H9 (cell line): Measurements from ENCODE around the gene HS6ST2. TPM values are rescaled to one million over a fixed set of nuclear protein-coding genes. Genes with fewer than 3 reads are reported as not detected.
A peak's percentile ranks its signal among the peaks of the same experiment; 100 is the strongest.

Experiments used
- DNase-seq: peaks from one replicate; pipeline ENCODE4 v3.0.0-alpha.2; 2017
- H2AFZ ChIP-seq: one replicate; pipeline ENCODE4 v1.6.1; 2013; ENCODE audit warnings: mild to moderate bottlenecking, low read length, control low read depth, moderate library complexity
- H2AK5ac ChIP-seq: 2 replicates; pipeline ENCODE4 v1.6.1; 2013; ENCODE audit warnings: low read length, control low read depth, mixed read lengths; ENCODE audit not compliant: insufficient read length
- H2BK120ac ChIP-seq: one replicate; pipeline ENCODE4 v1.6.1; 2013; ENCODE audit warnings: low read depth, mild to moderate bottlenecking, low read length, control low read depth, inconsistent platforms; ENCODE audit not compliant: poor library complexity, severe bottlenecking
- H2BK12ac ChIP-seq: 2 replicates; pipeline ENCODE4 v1.6.1; 2013; ENCODE audit warnings: low read length, control low read depth, mixed read lengths, low read depth; ENCODE audit not compliant: insufficient read length
- H2BK15ac ChIP-seq: 2 replicates; pipeline ENCODE4 v1.6.1; 2013; ENCODE audit warnings: low read depth, low read length, control low read depth
- H2BK20ac ChIP-seq: one replicate; pipeline ENCODE4 v1.6.1; 2013; ENCODE audit warnings: low read depth, mild to moderate bottlenecking, low read length, control low read depth, inconsistent platforms; ENCODE audit not compliant: poor library complexity, severe bottlenecking
- H2BK5ac ChIP-seq: 2 replicates; pipeline ENCODE4 v1.6.1; 2013; ENCODE audit warnings: low read length, control low read depth, mixed read lengths; ENCODE audit not compliant: insufficient read length
- H3K14ac ChIP-seq: 2 replicates; pipeline ENCODE4 v1.6.1; 2013; ENCODE audit warnings: low read length, control low read depth; ENCODE audit not compliant: insufficient read depth
- H3K18ac ChIP-seq: 2 replicates; pipeline ENCODE4 v1.6.1; 2013; ENCODE audit warnings: low read depth, mild to moderate bottlenecking, mixed read lengths, low read length, control low read depth; ENCODE audit not compliant: insufficient read length
- H3K23ac ChIP-seq: 2 replicates; pipeline ENCODE4 v1.6.1; 2013; ENCODE audit warnings: low read length, control low read depth, mixed read lengths, low read depth; ENCODE audit not compliant: insufficient read length
- H3K23me2 ChIP-seq: 2 replicates; pipeline ENCODE4 v1.6.1; 2013; ENCODE audit warnings: low read depth, mild to moderate bottlenecking, mixed read lengths, low read length, control low read depth; ENCODE audit not compliant: insufficient read length, poor library complexity, severe bottlenecking
- H3K27ac ChIP-seq: 2 replicates; pipeline ENCODE4 v1.5.1; 2013; ENCODE audit warnings: low read length, control low read depth, mixed read lengths, low read depth; ENCODE audit not compliant: insufficient read length
- H3K27me3 ChIP-seq: 2 replicates; pipeline ENCODE4 v1.6.1; 2013; ENCODE audit warnings: low read length, control low read depth, inconsistent platforms; ENCODE audit not compliant: insufficient read depth
- H3K4ac ChIP-seq: 2 replicates; pipeline ENCODE4 v1.6.1; 2013; ENCODE audit warnings: low read depth, mild to moderate bottlenecking, control low read depth, inconsistent platforms, low read length, moderate library complexity
- H3K4me1 ChIP-seq: 2 replicates; pipeline ENCODE4 v1.6.1; 2013; ENCODE audit warnings: low read length, control low read depth, inconsistent platforms; ENCODE audit not compliant: insufficient read depth
- H3K4me2 ChIP-seq: 2 replicates; pipeline ENCODE4 v1.6.1; 2013; ENCODE audit warnings: low read length, control low read depth, mixed read lengths; ENCODE audit not compliant: insufficient read length, insufficient read depth
- H3K56ac ChIP-seq: 2 replicates; pipeline ENCODE4 v1.6.1; 2013; ENCODE audit warnings: low read depth, mild to moderate bottlenecking, mixed read lengths, low read length, control low read depth; ENCODE audit not compliant: insufficient read length
- H3K79me1 ChIP-seq: 2 replicates; pipeline ENCODE4 v1.6.1; 2013; ENCODE audit warnings: low read depth, mild to moderate bottlenecking, moderate library complexity, low read length, control low read depth, inconsistent platforms; ENCODE audit not compliant: insufficient read depth, poor library complexity, severe bottlenecking
- H3K79me2 ChIP-seq: 2 replicates; pipeline ENCODE4 v1.6.1; 2013; ENCODE audit warnings: low read length, control low read depth, inconsistent platforms; ENCODE audit not compliant: insufficient read depth
- H3K9ac ChIP-seq: 2 replicates; pipeline ENCODE4 v1.6.1; 2013; ENCODE audit warnings: low read length, control low read depth, mixed read lengths; ENCODE audit not compliant: insufficient read length; ENCODE audit errors: extremely low read depth
- H3K9me3 ChIP-seq: one replicate; pipeline ENCODE4 v1.6.1; 2013; ENCODE audit warnings: low read depth, low read length, inconsistent platforms; ENCODE audit not compliant: control insufficient read depth
- H3T11ph ChIP-seq: one replicate; pipeline ENCODE4 v1.6.1; 2013; ENCODE audit warnings: mild to moderate bottlenecking, low read length, control low read depth, inconsistent platforms
- H4K20me1 ChIP-seq: one replicate; pipeline ENCODE4 v1.6.1; 2013; ENCODE audit not compliant: control insufficient read depth, insufficient read length, insufficient read depth
- H4K5ac ChIP-seq: 2 replicates; pipeline ENCODE4 v1.6.1; 2013; ENCODE audit warnings: low read depth, mild to moderate bottlenecking, mixed read lengths, low read length, control low read depth; ENCODE audit not compliant: insufficient read length
- H4K8ac ChIP-seq: replicated peaks from 2 replicates; pipeline ENCODE4 v1.6.1; 2013; ENCODE audit warnings: low read length, control low read depth, mixed read lengths, low read depth; ENCODE audit not compliant: insufficient read length
- H4K91ac ChIP-seq: 2 replicates; pipeline ENCODE4 v1.6.1; 2013; ENCODE audit warnings: low read depth, mild to moderate bottlenecking, moderate library complexity, mixed read lengths, low read length, control low read depth; ENCODE audit not compliant: insufficient read length
- H3K27ac Mint-ChIP-seq, 3 experiments: 2 replicates in 2 of 3; 3 replicates in 1 of 3; pipeline ENCODE4 v1.8.0; 2020 to 2021; ENCODE audit warnings: mixed read lengths in 3 of 3, mild to moderate bottlenecking in 1 of 3, moderate library complexity in 1 of 3
- H3K27me3 Mint-ChIP-seq: 2 replicates; pipeline ENCODE4 v1.8.0; 2021; ENCODE audit warnings: low read depth, mild to moderate bottlenecking, moderate library complexity, mixed read lengths
- H3K36me3 Mint-ChIP-seq, 3 experiments: 2 replicates in 2 of 3; 3 replicates in 1 of 3; pipeline ENCODE4 v1.8.0; 2020 to 2021; ENCODE audit warnings: low read depth in 3 of 3, mixed read lengths in 3 of 3; ENCODE audit not compliant: insufficient read depth in 1 of 3
- H3K4me1 Mint-ChIP-seq, 2 experiments: 2 replicates each; pipeline ENCODE4 v1.8.0; 2020; ENCODE audit warnings: mixed read lengths in 2 of 2
- H3K4me3 Mint-ChIP-seq, 2 experiments: 2 replicates in 1 of 2; 3 replicates in 1 of 2; pipeline ENCODE4 v1.8.0; 2020 to 2021; ENCODE audit warnings: mild to moderate bottlenecking in 2 of 2, mixed read lengths in 2 of 2, moderate library complexity in 1 of 2
- H3K9me3 Mint-ChIP-seq, 2 experiments: 2 replicates in 1 of 2; 3 replicates in 1 of 2; pipeline ENCODE4 v1.8.0; 2020; ENCODE audit warnings: mild to moderate bottlenecking in 2 of 2, mixed read lengths in 2 of 2, moderate library complexity in 1 of 2
- CTCF ChIP-seq: fragments of 200-600 bp; sonication (generic); conservative IDR thresholded peaks from 3 replicates; pipeline ENCODE4 v1.8.0; 2021; ENCODE audit warnings: antibody characterized with exemption, mild to moderate bottlenecking
- WGBS: extraction: QIAGEN DNeasy Blood & Tissue Kit; methylation state at CpG from one replicate; pipeline ENCODE4 v1.1.7; 2013; ENCODE audit warnings: missing lambda C conversion rate, low lambda C conversion rate, mixed read lengths; ENCODE audit not compliant: insufficient read length; ENCODE audit errors: extremely low coverage; 5-methylcytosine and 5-hydroxymethylcytosine counted together
- total RNA-seq: library from RNA; stranded (reverse); gene quantifications from 2 replicates; pipeline ENCODE4 v1.2.1, GENCODE V29; 2021

The HS6ST2 gene
- total RNA-seq, 1 experiment from 2014 or later = 4.8 TPM

GRCh38 chrX:132694382-132694781, 264.0 kb downstream of the HS6ST2 start:
- no peaks in the 10 kb centered on the region for H3K79me1 ChIP-seq
- H3T11ph ChIP-seq = no peak overlapping the region
- no peaks in the 10 kb centered on the region for H3K9me3 Mint-ChIP-seq
- no peaks in the 10 kb centered on the region for H3K9me3 ChIP-seq
- no peak overlapping the region for H2AFZ ChIP-seq
- no peak overlapping the region for H2BK120ac ChIP-seq
- H2BK15ac ChIP-seq = no peak overlapping the region
- no peak for DNase-seq
- H2AK5ac ChIP-seq = no peak overlapping the region
- no peak overlapping the region for H3K14ac ChIP-seq
- no peaks in the 10 kb centered on the region for H3K79me2 ChIP-seq
- H3K4me1 ChIP-seq = peaks cover 2% of the 10 kb centered on the region; the same call in 1 of the 2 replicates
- H4K5ac ChIP-seq = no peak overlapping the region
- no peaks in the 10 kb centered on the region for H4K20me1 ChIP-seq
- no peak overlapping the region for H2BK5ac ChIP-seq
- no peak overlapping the region for H3K18ac ChIP-seq
- no peak overlapping the region for H3K23ac ChIP-seq
- H3K27ac Mint-ChIP-seq = no peak overlapping the region
- no peaks in the 10 kb centered on the region for H3K36me3 Mint-ChIP-seq
- peaks cover 70% of the 10 kb centered on the region for H3K27me3 Mint-ChIP-seq
- no peak overlapping the region for H3K4me2 ChIP-seq
- H3K23me2 ChIP-seq = no peaks in the 10 kb centered on the region
- H4K91ac ChIP-seq = no peak overlapping the region
- H2BK20ac ChIP-seq = no peak overlapping the region
- no peak overlapping the region for H3K4ac ChIP-seq
- no CpG with 5 or more reads among the region's 3 CpGs for WGBS
- H3K56ac ChIP-seq = no peak overlapping the region
- no peak overlapping the region for H3K9ac ChIP-seq
- H2BK12ac ChIP-seq = no peak overlapping the region
- H4K8ac ChIP-seq = no peak overlapping the region
- no peak overlapping the region for H3K27ac ChIP-seq
- peaks cover 5% of the 10 kb centered on the region; the same call in 1 of the 2 replicates for H3K27me3 ChIP-seq
- TF ChIP-seq CTCF = no peak
- H3K4me3 Mint-ChIP-seq = peak overlapping the region in 1 of 2 experiments; percentile 47; a peak in 3 of 5 replicates
- H3K4me1 Mint-ChIP-seq = peaks cover 47 to 52% of the 10 kb centered on the region in 2 experiments
